H9 (cell line): ENCODE results near the gene OTX1. TPM values are rescaled to one million over a fixed set of nuclear protein-coding genes. Genes with fewer than 3 reads are reported as not detected.

Source experiments
- DNase-seq: peaks from one replicate; pipeline ENCODE4 v3.0.0-alpha.2; 2017
- H2AFZ ChIP-seq: one replicate; pipeline ENCODE4 v1.6.1; 2013; ENCODE audit warnings: mild to moderate bottlenecking, low read length, control low read depth, moderate library complexity
- H2AK5ac ChIP-seq: 2 replicates; pipeline ENCODE4 v1.6.1; 2013; ENCODE audit warnings: low read length, control low read depth, mixed read lengths; ENCODE audit not compliant: insufficient read length
- H2BK120ac ChIP-seq: one replicate; pipeline ENCODE4 v1.6.1; 2013; ENCODE audit warnings: low read depth, mild to moderate bottlenecking, low read length, control low read depth, inconsistent platforms; ENCODE audit not compliant: poor library complexity, severe bottlenecking
- H2BK12ac ChIP-seq: 2 replicates; pipeline ENCODE4 v1.6.1; 2013; ENCODE audit warnings: low read length, control low read depth, mixed read lengths, low read depth; ENCODE audit not compliant: insufficient read length
- H2BK15ac ChIP-seq: 2 replicates; pipeline ENCODE4 v1.6.1; 2013; ENCODE audit warnings: low read depth, low read length, control low read depth
- H2BK20ac ChIP-seq: one replicate; pipeline ENCODE4 v1.6.1; 2013; ENCODE audit warnings: low read depth, mild to moderate bottlenecking, low read length, control low read depth, inconsistent platforms; ENCODE audit not compliant: poor library complexity, severe bottlenecking
- H2BK5ac ChIP-seq: 2 replicates; pipeline ENCODE4 v1.6.1; 2013; ENCODE audit warnings: low read length, control low read depth, mixed read lengths; ENCODE audit not compliant: insufficient read length
- H3K14ac ChIP-seq: 2 replicates; pipeline ENCODE4 v1.6.1; 2013; ENCODE audit warnings: low read length, control low read depth; ENCODE audit not compliant: insufficient read depth
- H3K18ac ChIP-seq: 2 replicates; pipeline ENCODE4 v1.6.1; 2013; ENCODE audit warnings: low read depth, mild to moderate bottlenecking, mixed read lengths, low read length, control low read depth; ENCODE audit not compliant: insufficient read length
- H3K23ac ChIP-seq: 2 replicates; pipeline ENCODE4 v1.6.1; 2013; ENCODE audit warnings: low read length, control low read depth, mixed read lengths, low read depth; ENCODE audit not compliant: insufficient read length
- H3K23me2 ChIP-seq: 2 replicates; pipeline ENCODE4 v1.6.1; 2013; ENCODE audit warnings: low read depth, mild to moderate bottlenecking, mixed read lengths, low read length, control low read depth; ENCODE audit not compliant: insufficient read length, poor library complexity, severe bottlenecking
- H3K27ac ChIP-seq: 2 replicates; pipeline ENCODE4 v1.5.1; 2013; ENCODE audit warnings: low read length, control low read depth, mixed read lengths, low read depth; ENCODE audit not compliant: insufficient read length
- H3K27me3 ChIP-seq: 2 replicates; pipeline ENCODE4 v1.6.1; 2013; ENCODE audit warnings: low read length, control low read depth, inconsistent platforms; ENCODE audit not compliant: insufficient read depth
- H3K4ac ChIP-seq: 2 replicates; pipeline ENCODE4 v1.6.1; 2013; ENCODE audit warnings: low read depth, mild to moderate bottlenecking, control low read depth, inconsistent platforms, low read length, moderate library complexity
- H3K4me1 ChIP-seq: 2 replicates; pipeline ENCODE4 v1.6.1; 2013; ENCODE audit warnings: low read length, control low read depth, inconsistent platforms; ENCODE audit not compliant: insufficient read depth
- H3K4me2 ChIP-seq: 2 replicates; pipeline ENCODE4 v1.6.1; 2013; ENCODE audit warnings: low read length, control low read depth, mixed read lengths; ENCODE audit not compliant: insufficient read length, insufficient read depth
- H3K56ac ChIP-seq: 2 replicates; pipeline ENCODE4 v1.6.1; 2013; ENCODE audit warnings: low read depth, mild to moderate bottlenecking, mixed read lengths, low read length, control low read depth; ENCODE audit not compliant: insufficient read length
- H3K79me1 ChIP-seq: 2 replicates; pipeline ENCODE4 v1.6.1; 2013; ENCODE audit warnings: low read depth, mild to moderate bottlenecking, moderate library complexity, low read length, control low read depth, inconsistent platforms; ENCODE audit not compliant: insufficient read depth, poor library complexity, severe bottlenecking
- H3K79me2 ChIP-seq: 2 replicates; pipeline ENCODE4 v1.6.1; 2013; ENCODE audit warnings: low read length, control low read depth, inconsistent platforms; ENCODE audit not compliant: insufficient read depth
- H3K9ac ChIP-seq: 2 replicates; pipeline ENCODE4 v1.6.1; 2013; ENCODE audit warnings: low read length, control low read depth, mixed read lengths; ENCODE audit not compliant: insufficient read length; ENCODE audit errors: extremely low read depth
- H3K9me3 ChIP-seq: one replicate; pipeline ENCODE4 v1.6.1; 2013; ENCODE audit warnings: low read depth, low read length, inconsistent platforms; ENCODE audit not compliant: control insufficient read depth
- H3T11ph ChIP-seq: one replicate; pipeline ENCODE4 v1.6.1; 2013; ENCODE audit warnings: mild to moderate bottlenecking, low read length, control low read depth, inconsistent platforms
- H4K20me1 ChIP-seq: one replicate; pipeline ENCODE4 v1.6.1; 2013; ENCODE audit not compliant: control insufficient read depth, insufficient read length, insufficient read depth
- H4K5ac ChIP-seq: 2 replicates; pipeline ENCODE4 v1.6.1; 2013; ENCODE audit warnings: low read depth, mild to moderate bottlenecking, mixed read lengths, low read length, control low read depth; ENCODE audit not compliant: insufficient read length
- H4K8ac ChIP-seq: replicated peaks from 2 replicates; pipeline ENCODE4 v1.6.1; 2013; ENCODE audit warnings: low read length, control low read depth, mixed read lengths, low read depth; ENCODE audit not compliant: insufficient read length
- H4K91ac ChIP-seq: 2 replicates; pipeline ENCODE4 v1.6.1; 2013; ENCODE audit warnings: low read depth, mild to moderate bottlenecking, moderate library complexity, mixed read lengths, low read length, control low read depth; ENCODE audit not compliant: insufficient read length
- H3K27ac Mint-ChIP-seq, 3 experiments: 2 replicates in 2 of 3; 3 replicates in 1 of 3; pipeline ENCODE4 v1.8.0; 2020 to 2021; ENCODE audit warnings: mixed read lengths in 3 of 3, mild to moderate bottlenecking in 1 of 3, moderate library complexity in 1 of 3
- H3K27me3 Mint-ChIP-seq: 2 replicates; pipeline ENCODE4 v1.8.0; 2021; ENCODE audit warnings: low read depth, mild to moderate bottlenecking, moderate library complexity, mixed read lengths
- H3K36me3 Mint-ChIP-seq, 3 experiments: 2 replicates in 2 of 3; 3 replicates in 1 of 3; pipeline ENCODE4 v1.8.0; 2020 to 2021; ENCODE audit warnings: low read depth in 3 of 3, mixed read lengths in 3 of 3; ENCODE audit not compliant: insufficient read depth in 1 of 3
- H3K4me1 Mint-ChIP-seq, 2 experiments: 2 replicates each; pipeline ENCODE4 v1.8.0; 2020; ENCODE audit warnings: mixed read lengths in 2 of 2
- H3K4me3 Mint-ChIP-seq, 2 experiments: 2 replicates in 1 of 2; 3 replicates in 1 of 2; pipeline ENCODE4 v1.8.0; 2020 to 2021; ENCODE audit warnings: mild to moderate bottlenecking in 2 of 2, mixed read lengths in 2 of 2, moderate library complexity in 1 of 2
- H3K9me3 Mint-ChIP-seq, 2 experiments: 2 replicates in 1 of 2; 3 replicates in 1 of 2; pipeline ENCODE4 v1.8.0; 2020; ENCODE audit warnings: mild to moderate bottlenecking in 2 of 2, mixed read lengths in 2 of 2, moderate library complexity in 1 of 2
- total RNA-seq: library from RNA; stranded (reverse); gene quantifications from 2 replicates; pipeline ENCODE4 v1.2.1, GENCODE V29; 2021
- TF ChIP-seq, protein P1 (sequence below): fragments of 200-600 bp; sonication (generic); conservative IDR thresholded peaks from 3 replicates; pipeline ENCODE4 v1.8.0; 2021; ENCODE audit warnings: antibody characterized with exemption, mild to moderate bottlenecking

OTX1 gene
- total RNA-seq, 1 experiment from 2014 or later, result 0.13 TPM

DNA sequence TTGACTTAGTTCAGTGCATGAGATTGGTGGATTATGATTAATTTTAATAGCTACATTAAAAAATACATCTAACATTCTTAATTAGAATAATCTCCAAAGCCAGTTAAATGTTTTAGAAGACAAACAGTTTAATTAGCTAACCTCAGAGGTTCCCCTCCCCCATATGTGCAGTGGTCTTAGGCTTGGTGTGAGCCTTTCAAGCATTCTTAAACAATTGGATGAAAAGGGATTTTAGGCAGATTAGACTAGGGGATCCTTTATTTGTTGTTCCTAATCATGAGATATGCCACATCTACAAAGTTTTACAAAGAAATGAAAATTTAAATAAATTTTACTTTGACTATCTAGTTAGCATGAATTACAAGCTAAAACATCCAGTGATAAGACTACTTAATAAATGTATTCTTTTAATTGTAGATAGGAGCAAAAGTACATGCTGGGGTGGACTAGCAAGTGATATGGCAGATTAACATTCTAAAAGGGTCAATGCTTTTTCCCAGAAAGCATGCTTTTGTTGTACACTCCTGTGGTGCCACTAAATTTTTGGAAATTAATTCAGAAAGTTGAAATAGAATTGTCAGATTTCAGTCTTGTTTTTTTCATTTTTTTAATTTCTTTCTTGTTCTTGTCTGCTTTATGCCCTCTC is 42.7 kb upstream of the OTX1 start:
- TF ChIP-seq, protein P1, sequence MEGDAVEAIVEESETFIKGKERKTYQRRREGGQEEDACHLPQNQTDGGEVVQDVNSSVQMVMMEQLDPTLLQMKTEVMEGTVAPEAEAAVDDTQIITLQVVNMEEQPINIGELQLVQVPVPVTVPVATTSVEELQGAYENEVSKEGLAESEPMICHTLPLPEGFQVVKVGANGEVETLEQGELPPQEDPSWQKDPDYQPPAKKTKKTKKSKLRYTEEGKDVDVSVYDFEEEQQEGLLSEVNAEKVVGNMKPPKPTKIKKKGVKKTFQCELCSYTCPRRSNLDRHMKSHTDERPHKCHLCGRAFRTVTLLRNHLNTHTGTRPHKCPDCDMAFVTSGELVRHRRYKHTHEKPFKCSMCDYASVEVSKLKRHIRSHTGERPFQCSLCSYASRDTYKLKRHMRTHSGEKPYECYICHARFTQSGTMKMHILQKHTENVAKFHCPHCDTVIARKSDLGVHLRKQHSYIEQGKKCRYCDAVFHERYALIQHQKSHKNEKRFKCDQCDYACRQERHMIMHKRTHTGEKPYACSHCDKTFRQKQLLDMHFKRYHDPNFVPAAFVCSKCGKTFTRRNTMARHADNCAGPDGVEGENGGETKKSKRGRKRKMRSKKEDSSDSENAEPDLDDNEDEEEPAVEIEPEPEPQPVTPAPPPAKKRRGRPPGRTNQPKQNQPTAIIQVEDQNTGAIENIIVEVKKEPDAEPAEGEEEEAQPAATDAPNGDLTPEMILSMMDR, result no peak
- H3K9me3 ChIP-seq, result no peaks in the 10 kb centered on the region
- Mint-ChIP-seq H3K9me3 (no peaks in the 10 kb centered on the region), H3K4me1 (peaks cover 28 to 39% of the 10 kb centered on the region in 2 experiments), H3K4me3 (no peak overlapping the region), H3K27ac (no peak overlapping the region), H3K27me3 (no peaks in the 10 kb centered on the region), H3K36me3 (peaks cover 0 to 2% (median 0%) of the 10 kb centered on the region in 3 experiments; a peak in 1 of 7 replicates)
- no peaks in the 10 kb centered on the region for H3K23me2 ChIP-seq
- H2BK120ac ChIP-seq, result no peak overlapping the region
- DNase-seq, result no peak
- no peaks in the 10 kb centered on the region; the same call in 1 of the 2 replicates for H3K4me1 ChIP-seq
- no peak overlapping the region for H2BK12ac ChIP-seq
- H3K27me3 ChIP-seq, result no peaks in the 10 kb centered on the region
- no peak overlapping the region for H4K8ac ChIP-seq
- no peak overlapping the region for H3T11ph ChIP-seq
- no peak overlapping the region for H2BK20ac ChIP-seq
- no peak overlapping the region for H3K23ac ChIP-seq
- H2BK5ac ChIP-seq, result no peak overlapping the region
- no peak overlapping the region for H3K18ac ChIP-seq
- no peak overlapping the region for H4K5ac ChIP-seq
- no peak overlapping the region for H2AFZ ChIP-seq
- H3K79me1 ChIP-seq, result no peaks in the 10 kb centered on the region
- H3K4ac ChIP-seq, result no peak overlapping the region
- no peak overlapping the region for H4K91ac ChIP-seq
- H3K27ac ChIP-seq, result no peak overlapping the region
- no peak overlapping the region for H3K14ac ChIP-seq
- H2AK5ac ChIP-seq, result no peak overlapping the region
- no peak overlapping the region for H3K4me2 ChIP-seq
- H2BK15ac ChIP-seq, result no peak overlapping the region
- no peaks in the 10 kb centered on the region for H3K79me2 ChIP-seq
- H3K56ac ChIP-seq, result no peak overlapping the region
- no peaks in the 10 kb centered on the region for H4K20me1 ChIP-seq
- no peak overlapping the region for H3K9ac ChIP-seq
